Measurements from ENCODE around the gene TBC1D1. TPM values are rescaled to one million over a fixed set of nuclear protein-coding genes. Genes with fewer than 3 reads are reported as not detected.
A peak's percentile ranks its signal among the peaks of the same experiment; 100 is the strongest.

Gene TBC1D1
- total RNA-seq, 1 donor from 2014 or later: 113 TPM

DNA sequence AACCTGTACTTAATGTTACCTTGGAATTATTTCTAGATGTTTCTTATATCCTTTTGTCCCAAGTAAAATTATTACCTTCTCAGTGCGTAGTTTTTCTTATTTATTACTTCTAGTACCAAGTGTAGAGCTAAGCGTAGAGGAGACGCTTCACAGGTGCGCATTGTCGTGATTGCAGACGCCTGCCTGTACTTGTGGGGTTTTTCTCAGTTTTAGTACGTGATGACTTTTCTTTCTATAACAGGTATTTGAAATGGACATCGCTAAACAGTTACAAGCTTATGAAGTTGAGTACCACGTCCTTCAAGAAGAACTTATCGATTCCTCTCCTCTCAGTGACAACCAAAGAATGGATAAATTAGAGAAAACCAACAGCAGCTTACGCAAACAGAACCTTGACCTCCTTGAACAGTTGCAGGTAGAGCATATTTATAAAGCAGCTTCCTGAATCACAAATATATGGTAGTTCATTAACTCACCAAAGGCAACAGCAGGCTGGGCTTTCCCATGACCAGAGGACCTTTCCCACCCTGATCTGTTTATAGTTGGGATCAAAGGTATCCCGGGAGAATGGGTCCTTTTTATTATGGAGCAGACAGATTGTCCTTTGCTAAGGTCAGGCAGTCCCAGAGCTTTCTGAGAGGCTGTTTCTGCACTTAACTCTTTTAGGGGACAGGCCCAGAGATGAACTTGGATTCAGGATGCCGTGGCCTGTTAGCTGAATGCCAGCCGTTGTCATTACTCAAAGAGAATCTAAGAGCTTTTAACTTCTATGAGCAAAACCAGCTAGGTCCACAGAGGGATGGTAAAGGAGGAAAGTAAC is 242.2 kb downstream of the TBC1D1 start:
- TF ChIP-seq, protein P1, sequence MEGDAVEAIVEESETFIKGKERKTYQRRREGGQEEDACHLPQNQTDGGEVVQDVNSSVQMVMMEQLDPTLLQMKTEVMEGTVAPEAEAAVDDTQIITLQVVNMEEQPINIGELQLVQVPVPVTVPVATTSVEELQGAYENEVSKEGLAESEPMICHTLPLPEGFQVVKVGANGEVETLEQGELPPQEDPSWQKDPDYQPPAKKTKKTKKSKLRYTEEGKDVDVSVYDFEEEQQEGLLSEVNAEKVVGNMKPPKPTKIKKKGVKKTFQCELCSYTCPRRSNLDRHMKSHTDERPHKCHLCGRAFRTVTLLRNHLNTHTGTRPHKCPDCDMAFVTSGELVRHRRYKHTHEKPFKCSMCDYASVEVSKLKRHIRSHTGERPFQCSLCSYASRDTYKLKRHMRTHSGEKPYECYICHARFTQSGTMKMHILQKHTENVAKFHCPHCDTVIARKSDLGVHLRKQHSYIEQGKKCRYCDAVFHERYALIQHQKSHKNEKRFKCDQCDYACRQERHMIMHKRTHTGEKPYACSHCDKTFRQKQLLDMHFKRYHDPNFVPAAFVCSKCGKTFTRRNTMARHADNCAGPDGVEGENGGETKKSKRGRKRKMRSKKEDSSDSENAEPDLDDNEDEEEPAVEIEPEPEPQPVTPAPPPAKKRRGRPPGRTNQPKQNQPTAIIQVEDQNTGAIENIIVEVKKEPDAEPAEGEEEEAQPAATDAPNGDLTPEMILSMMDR (conservative IDR thresholded peaks at IDR 0.05): no peak

DNA sequence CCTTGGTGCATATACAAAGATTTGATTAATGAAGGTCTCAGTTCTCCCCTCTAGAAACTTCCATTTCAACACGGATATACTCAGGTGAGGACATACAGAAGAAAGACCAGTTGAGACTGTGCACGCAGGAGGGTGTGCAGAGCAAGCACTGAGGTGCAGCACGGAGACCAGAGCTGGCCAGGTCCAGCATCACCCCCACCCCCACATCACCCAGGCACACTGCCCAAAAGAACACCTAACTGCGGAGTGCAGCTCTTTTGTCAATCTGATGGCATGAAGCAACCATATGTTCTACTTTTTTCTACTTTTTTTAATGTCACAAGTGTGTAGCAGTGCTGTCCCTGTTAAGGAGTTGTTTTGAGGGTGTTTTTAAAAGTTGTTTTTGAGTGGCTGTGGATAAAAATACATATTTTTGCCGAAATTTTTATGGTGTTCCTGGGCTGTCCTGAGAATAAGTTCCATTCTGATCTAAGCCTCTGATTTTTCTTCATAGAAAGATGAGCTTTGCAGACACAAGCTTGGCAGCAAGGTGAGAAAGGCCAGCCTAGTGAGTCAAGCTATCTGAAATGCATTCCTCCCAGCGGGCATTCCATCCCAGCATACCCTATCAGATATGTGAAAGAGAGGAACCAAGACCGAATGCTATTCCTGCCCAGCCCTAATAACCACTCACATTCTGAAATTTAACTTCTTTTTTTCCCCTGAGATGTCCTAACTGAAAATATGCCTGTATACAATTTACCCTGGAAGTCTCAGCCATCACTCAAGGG is 243.0 kb downstream of the TBC1D1 start:
- DNase-seq (ENCODE audit: low read depth, low spot score): no peak
- no peaks in the 10 kb centered on the region for H3K27me3 Mint-ChIP-seq (ENCODE audit: low read depth)
- TF ChIP-seq, protein P1 (conservative IDR thresholded peaks at IDR 0.05): no peak
- no peak overlapping the region for H3K4me3 Mint-ChIP-seq
- H3K4me1 Mint-ChIP-seq: peaks cover 51% of the 10 kb centered on the region
- H3K27ac Mint-ChIP-seq (ENCODE audit: unreplicated experiment): no peak overlapping the region
- no peaks in the 10 kb centered on the region for H3K9me3 Mint-ChIP-seq
- H3K36me3 Mint-ChIP-seq (ENCODE audit: low read depth): peaks cover 16% of the 10 kb centered on the region

More for the DNA sequence above, 242.2 kb downstream of the TBC1D1 start:
- Mint-ChIP-seq H3K27me3 (ENCODE audit: low read depth) (no peaks in the 10 kb centered on the region), H3K27ac (ENCODE audit: unreplicated experiment) (no peak overlapping the region), H3K4me1 (peaks cover 60% of the 10 kb centered on the region), H3K4me3 (peak overlapping the region; percentile 21), H3K9me3 (no peaks in the 10 kb centered on the region), H3K36me3 (ENCODE audit: low read depth) (peaks cover 13% of the 10 kb centered on the region)
- DNase-seq (ENCODE audit: low read depth, low spot score): no peak

DNA sequence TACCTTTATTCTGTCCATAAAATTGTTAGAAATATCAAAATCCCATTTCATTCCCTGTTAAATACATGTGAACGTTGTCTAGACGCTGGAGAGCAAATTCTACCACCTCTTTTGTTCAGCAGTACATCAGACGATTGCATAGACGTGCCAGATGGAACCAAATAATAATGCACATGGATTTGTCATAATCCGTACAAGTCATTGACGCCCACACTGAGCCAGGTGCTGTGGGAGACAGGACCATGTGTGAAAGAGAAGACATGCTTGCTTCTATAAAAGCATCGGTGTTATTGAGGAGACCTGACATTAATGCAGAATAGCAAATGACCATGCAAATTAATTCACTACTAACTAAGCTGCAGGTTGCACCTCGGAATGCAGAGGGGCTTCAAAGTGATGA is 244.3 kb downstream of the TBC1D1 start:
- Mint-ChIP-seq H3K4me1 (peaks cover 40% of the 10 kb centered on the region), H3K9me3 (no peaks in the 10 kb centered on the region), H3K36me3 (ENCODE audit: low read depth) (peaks cover 29% of the 10 kb centered on the region), H3K4me3 (no peak overlapping the region), H3K27ac (ENCODE audit: unreplicated experiment) (no peak overlapping the region), H3K27me3 (ENCODE audit: low read depth) (no peaks in the 10 kb centered on the region)
- DNase-seq (ENCODE audit: low read depth, low spot score): no peak
- TF ChIP-seq, protein P1 (conservative IDR thresholded peaks at IDR 0.05): no peak

DNA sequence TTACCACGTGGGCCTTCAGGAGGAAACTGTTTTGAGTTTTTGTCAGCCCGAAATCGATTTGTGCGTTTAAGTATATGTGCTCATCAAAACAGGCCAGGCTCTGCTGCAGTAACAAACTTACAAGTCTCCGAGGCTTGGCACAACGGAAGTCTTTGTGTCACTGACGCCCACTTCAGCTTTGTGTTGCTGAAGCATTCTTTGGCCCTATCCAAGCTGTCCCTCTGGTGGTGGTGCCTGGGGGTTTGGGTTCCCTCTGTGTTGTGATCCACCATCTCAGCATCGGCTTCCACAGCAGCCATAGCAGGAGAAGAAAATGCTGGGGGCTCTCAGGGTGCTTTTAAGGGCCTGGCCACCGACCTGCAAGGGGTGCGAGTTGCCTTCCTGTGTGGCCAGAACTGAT is 245.7 kb downstream of the TBC1D1 start:
- TF ChIP-seq, protein P1 (conservative IDR thresholded peaks at IDR 0.05): no peak
- Mint-ChIP-seq H3K9me3 (no peaks in the 10 kb centered on the region), H3K4me1 (peaks cover 26% of the 10 kb centered on the region), H3K36me3 (ENCODE audit: low read depth) (peaks cover 32% of the 10 kb centered on the region), H3K27ac (ENCODE audit: unreplicated experiment) (no peak overlapping the region), H3K4me3 (no peak overlapping the region), H3K27me3 (ENCODE audit: low read depth) (no peaks in the 10 kb centered on the region)
- DNase-seq (ENCODE audit: low read depth, low spot score): no peak

DNA sequence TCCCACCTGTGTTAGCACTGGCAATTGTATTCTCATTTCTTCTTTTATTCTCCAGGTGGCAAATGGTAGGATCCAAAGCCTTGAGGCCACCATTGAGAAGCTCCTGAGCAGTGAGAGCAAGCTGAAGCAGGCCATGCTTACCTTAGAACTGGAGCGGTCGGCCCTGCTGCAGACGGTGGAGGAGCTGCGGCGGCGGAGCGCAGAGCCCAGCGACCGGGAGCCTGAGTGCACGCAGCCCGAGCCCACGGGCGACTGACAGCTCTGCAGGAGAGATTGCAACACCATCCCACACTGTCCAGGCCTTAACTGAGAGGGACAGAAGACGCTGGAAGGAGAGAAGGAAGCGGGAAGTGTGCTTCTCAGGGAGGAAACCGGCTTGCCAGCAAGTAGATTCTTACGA is 246.2 kb downstream of the TBC1D1 start:
- H3K36me3 Mint-ChIP-seq (ENCODE audit: low read depth): peaks cover 32% of the 10 kb centered on the region
- peaks cover 22% of the 10 kb centered on the region for H3K4me1 Mint-ChIP-seq
- H3K27ac Mint-ChIP-seq (ENCODE audit: unreplicated experiment): no peak overlapping the region
- DNase-seq (ENCODE audit: low read depth, low spot score): no peak
- H3K9me3 Mint-ChIP-seq: no peaks in the 10 kb centered on the region
- H3K27me3 Mint-ChIP-seq (ENCODE audit: low read depth): no peaks in the 10 kb centered on the region
- TF ChIP-seq, protein P1 (conservative IDR thresholded peaks at IDR 0.05): no peak
- H3K4me3 Mint-ChIP-seq: no peak overlapping the region
